GM12801 (cell line): ENCODE measurements around the gene CYP17A1.

ENCODE experiments used
- TF ChIP-seq, protein P1 (sequence below): IDR thresholded peaks from one replicate; pipeline ENCODE4 v1.5.1; 2011; ENCODE audit warnings: control low read depth; ENCODE audit not compliant: insufficient read length; ENCODE audit errors: extremely low read depth

Gene CYP17A1

DNA sequence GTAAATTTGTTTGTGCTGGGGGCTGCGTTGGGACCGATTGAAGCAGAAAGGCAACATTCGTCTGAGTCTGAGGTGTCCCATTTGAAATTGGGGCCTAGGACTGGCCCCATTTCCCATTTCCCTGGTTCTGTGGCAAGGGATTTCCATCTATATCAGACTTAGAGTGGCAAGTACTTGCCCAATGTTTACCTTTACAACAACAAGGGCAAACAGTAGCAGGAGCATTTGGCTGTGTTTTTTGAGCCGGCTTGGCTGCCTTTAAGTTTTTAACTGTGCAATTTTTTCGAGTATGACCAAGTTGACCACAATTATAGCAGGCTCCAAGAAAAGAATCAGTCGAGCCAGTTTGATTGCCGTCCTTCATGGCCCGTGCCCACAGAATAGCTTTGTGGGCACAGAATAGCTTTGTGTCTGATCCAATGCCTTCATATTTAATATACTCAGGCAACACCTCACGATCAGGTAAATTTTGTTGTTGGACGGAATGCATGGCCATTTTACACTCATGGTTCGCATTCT, 4.7 kb upstream of the CYP17A1 start:
- TF ChIP-seq, protein P1, sequence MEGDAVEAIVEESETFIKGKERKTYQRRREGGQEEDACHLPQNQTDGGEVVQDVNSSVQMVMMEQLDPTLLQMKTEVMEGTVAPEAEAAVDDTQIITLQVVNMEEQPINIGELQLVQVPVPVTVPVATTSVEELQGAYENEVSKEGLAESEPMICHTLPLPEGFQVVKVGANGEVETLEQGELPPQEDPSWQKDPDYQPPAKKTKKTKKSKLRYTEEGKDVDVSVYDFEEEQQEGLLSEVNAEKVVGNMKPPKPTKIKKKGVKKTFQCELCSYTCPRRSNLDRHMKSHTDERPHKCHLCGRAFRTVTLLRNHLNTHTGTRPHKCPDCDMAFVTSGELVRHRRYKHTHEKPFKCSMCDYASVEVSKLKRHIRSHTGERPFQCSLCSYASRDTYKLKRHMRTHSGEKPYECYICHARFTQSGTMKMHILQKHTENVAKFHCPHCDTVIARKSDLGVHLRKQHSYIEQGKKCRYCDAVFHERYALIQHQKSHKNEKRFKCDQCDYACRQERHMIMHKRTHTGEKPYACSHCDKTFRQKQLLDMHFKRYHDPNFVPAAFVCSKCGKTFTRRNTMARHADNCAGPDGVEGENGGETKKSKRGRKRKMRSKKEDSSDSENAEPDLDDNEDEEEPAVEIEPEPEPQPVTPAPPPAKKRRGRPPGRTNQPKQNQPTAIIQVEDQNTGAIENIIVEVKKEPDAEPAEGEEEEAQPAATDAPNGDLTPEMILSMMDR, result no peak

- TF ChIP-seq, protein P1, result peak; percentile 12
Measured at GRCh38 chr10:102835007-102835482, 2.2 kb downstream of the CYP17A1 start.

- TF ChIP-seq, protein P1, result no peak
Measured at GRCh38 chr10:102834143-102834542, 3.1 kb downstream of the CYP17A1 start.

- TF ChIP-seq, protein P1, result no peak
Measured at GRCh38 chr10:102832987-102833386, 4.2 kb downstream of the CYP17A1 start.

DNA sequence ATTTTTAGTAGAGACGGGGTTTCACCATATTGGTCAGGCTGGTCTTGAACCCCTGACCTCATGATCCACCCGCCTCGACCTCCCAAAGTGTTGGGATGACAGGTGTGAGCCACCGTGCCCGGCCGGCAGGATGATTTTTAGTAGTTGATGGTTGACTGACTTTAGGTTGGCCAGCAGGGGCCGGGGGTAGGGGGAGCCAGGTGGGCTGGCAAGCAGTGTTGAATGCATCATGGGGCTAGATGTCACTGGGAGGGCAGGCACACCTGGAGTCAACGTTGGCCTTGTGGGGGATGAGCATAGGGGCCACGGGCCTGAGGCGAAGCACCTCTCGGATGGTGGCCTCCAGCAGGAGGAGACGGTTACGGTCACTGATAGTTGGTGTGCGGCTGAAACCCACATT, 5.0 kb downstream of the CYP17A1 start:
- TF ChIP-seq, protein P1, result no peak

GRCh38 chr10:102831322-102832071, 5.7 kb downstream of the CYP17A1 start:
- TF ChIP-seq, protein P1, result no peak

GRCh38 chr10:102827597-102827975, 9.6 kb downstream of the CYP17A1 start:
- TF ChIP-seq, protein P1, result no peak
